GM13976 (cell line): Measurements from ENCODE around the gene SMIM38.

ENCODE experiments used
- DNase-seq: peaks from one replicate; pipeline ENCODE4 v3.0.0; 2012; ENCODE audit warnings: low spot score
- CTCF ChIP-seq: IDR thresholded peaks from 2 replicates; pipeline ENCODE4 v1.5.1; 2012; ENCODE audit warnings: borderline replicate concordance, mild to moderate bottlenecking; ENCODE audit not compliant: insufficient read depth; ENCODE audit errors: extremely low read depth, missing control alignments, control extremely low read depth
- in situ Hi-C: fragments of 300-500 bp; cut with MboI; formaldehyde crosslinking; loops from one replicate; pipeline ENCODE4 v1.12.0; 2022; ENCODE audit warnings: low sequenced_read_pairs, mixed read lengths, inconsistent platforms; ENCODE audit not compliant: unreplicated experiment

The SMIM38 gene

GRCh38 chr11:69154211-69154913, 1.4 kb upstream of the SMIM38 start:
- in situ Hi-C loops = no loop called here
- no peak for TF ChIP-seq CTCF
- no peak for DNase-seq

GRCh38 chr11:69154938-69155301, 815 bp upstream of the SMIM38 start:
- in situ Hi-C loops = no loop called here
- DNase-seq = no peak
- TF ChIP-seq CTCF = no peak

DNA sequence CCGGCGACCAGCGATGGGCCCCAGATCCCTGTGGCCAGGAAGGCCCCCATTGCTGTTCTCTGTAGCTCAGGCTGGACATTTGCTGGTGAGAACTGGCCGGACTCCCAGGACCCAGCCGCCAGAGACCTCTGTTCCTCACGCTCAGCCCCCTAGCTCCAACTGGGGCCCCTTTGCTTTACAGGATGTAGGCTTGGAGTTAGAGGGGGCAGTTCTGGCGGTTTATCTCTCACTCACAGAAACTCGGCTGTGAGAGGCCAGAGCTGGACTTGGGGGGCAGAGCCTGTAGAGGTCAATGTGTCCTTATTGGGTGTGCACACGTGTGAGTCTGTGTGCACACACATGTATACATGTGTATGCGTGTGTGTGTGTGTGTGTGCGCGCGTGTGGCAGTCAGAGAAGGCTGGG, 502 bp downstream of the SMIM38 start:
- no peak for DNase-seq
- in situ Hi-C loops = no loop called here
- no peak for TF ChIP-seq CTCF

DNA sequence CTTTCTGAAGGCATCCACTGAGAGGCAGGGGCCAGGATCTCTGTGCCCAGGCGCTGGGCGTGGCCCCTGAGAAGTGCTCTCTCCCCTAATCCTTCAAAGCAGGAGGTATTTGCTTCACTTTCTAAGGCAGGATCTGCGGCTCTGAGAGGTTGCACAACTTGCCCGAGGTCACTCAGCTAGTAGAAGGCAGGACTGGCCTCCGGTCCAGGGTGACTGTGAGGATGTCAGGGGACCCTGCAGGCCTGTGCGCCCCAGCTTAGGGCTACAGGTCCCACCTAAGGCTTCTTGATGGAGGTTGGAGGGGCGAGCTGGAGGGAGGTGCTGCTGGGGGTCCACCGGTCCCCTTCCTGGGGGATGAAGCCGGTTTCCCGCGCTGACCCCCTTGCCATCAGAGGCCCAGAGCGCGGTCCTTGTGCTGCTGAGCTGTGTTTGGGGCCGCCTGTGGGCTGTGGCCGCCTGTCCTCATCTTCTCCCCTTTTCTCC, 979 bp downstream of the SMIM38 start:
- no peak for TF ChIP-seq CTCF
- in situ Hi-C loops = no loop called here
- peak; percentile 50 for DNase-seq

DNA sequence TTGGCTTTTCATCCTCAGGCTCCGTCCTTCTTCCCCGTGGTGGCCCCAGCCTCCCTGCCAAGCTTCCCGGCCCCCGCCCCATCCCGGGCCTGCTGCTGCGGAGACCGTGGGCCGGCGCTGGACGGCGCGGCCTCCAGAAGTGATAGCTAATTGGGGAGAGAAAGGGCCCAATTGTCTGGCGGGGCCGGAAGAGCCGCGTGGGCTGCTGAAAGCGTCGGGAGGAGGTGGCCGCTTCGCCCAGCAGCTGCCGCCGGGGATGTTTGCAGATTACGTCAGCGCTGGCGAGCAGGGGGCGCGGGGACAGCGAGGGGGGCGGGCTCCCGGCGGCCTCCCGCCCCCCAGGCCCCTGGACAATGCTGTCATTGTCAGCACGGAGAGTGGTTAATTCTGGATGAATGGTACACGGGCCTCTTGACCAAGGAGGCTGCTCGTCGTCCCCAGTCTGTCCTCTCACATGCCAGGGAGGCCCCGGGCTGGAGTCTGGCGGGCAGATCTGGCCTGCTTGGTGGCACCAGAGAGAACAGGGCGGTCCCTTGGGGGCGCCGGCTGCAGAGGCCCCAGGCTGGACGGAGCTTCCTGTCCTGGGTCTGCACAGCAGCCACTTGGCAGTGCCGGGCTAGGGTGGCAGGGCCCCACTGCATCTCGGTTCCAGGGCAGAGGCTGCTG, 1.6 kb downstream of the SMIM38 start:
- no peak for TF ChIP-seq CTCF
- peak; percentile 81 for DNase-seq

DNA sequence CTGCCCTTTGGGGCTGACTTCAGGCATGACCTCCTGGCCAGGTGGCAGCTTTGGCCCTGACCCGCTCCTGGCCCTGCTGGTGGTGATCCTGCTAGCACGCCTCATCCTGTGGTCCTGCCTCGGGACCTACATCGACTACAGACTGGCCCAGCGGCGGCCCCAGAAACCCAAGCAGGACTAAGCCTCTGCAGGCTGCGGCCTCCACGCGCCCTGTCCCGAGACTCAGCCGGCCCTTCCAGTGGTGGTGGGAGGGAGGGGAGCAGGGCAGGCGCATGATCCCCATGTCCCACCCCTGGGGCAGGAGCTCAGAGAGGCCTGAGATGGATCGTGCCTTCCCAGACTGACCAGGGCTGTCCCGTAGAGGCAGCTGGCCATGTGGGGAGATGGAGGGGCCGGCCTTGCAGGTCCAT, 2.1 kb downstream of the SMIM38 start:
- no peak for DNase-seq
- in situ Hi-C loops = no loop called here

More for the DNA sequence above, 1.6 kb downstream of the SMIM38 start:
- in situ Hi-C loops = no loop called here

More for the DNA sequence above, 2.1 kb downstream of the SMIM38 start:
- no peak for TF ChIP-seq CTCF
